ENCODE measurements around the gene KLHL15. TPM values are rescaled to one million over a fixed set of nuclear protein-coding genes. Genes with fewer than 3 reads are reported as not detected.

KLHL15 gene
- total and polyA plus RNA-seq, 3 experiments from 2014 or later: 3.6 to 8.7 (median 8.6) TPM

GRCh38 chrX:24024819-24025740, 1.9 kb downstream of the KLHL15 start:
- Histone ChIP-seq H3K27me3 (ENCODE audit: insufficient read depth, low read length, poor library complexity, severe bottlenecking) (no peaks in the 10 kb centered on the region), H3K36me3 (ENCODE audit: insufficient read depth, low read length) (no peaks in the 10 kb centered on the region), H3K27ac (ENCODE audit: low read depth, low read length) (peak overlapping the region; percentile 84), H3K4me3 (ENCODE audit: low read length) (peak overlapping the region; percentile 78), H3K9me3 (ENCODE audit: low read length) (no peaks in the 10 kb centered on the region), H3K4me1 (ENCODE audit: insufficient read depth, low read length) (peaks cover 15% of the 10 kb centered on the region)
- Mint-ChIP-seq H3K27me3 (peaks cover 0 to 24% of the 10 kb centered on the region in 2 donors), H3K27ac (peak overlapping the region in 7 of 8 donors; percentile 74 to 96 (median 90)), H3K4me3 (peak overlapping the region; percentile 77 to 95 (median 90)), H3K36me3 (peaks cover 0 to 15% (median 2%) of the 10 kb centered on the region in 3 donors), H3K4me1 (peaks cover 26 to 34% (median 32%) of the 10 kb centered on the region in 3 donors), H3K9me3 (no peaks in the 10 kb centered on the region)
- DNase-seq: peak; percentile 70 to 84 (median 79)
- ChIA-PET POLR2A (interaction anchor here (0.5 to 3.5 kb wide), 6 partner anchors 13 to 357 kb away, joined by 3 to 43 read pairs (median 4); partner anchors contain the start of genes APOO, CXorf58, EIF2S3 and PRDX4), CTCF (interaction anchor here (1.0 to 5.2 kb wide), 4 partner anchors 9 to 123 kb away, joined by 3 to 44 read pairs (median 4); partner anchors contain the start of genes APOO, CXorf58 and EIF2S3)

- peak overlapping the region; percentile 77 to 95 (median 90) for H3K4me3 Mint-ChIP-seq
- H3K9me3 Mint-ChIP-seq: no peaks in the 10 kb centered on the region
- Histone ChIP-seq H3K27me3 (ENCODE audit: insufficient read depth, low read length, poor library complexity, severe bottlenecking) (no peaks in the 10 kb centered on the region), H3K4me1 (ENCODE audit: insufficient read depth, low read length) (peaks cover 19% of the 10 kb centered on the region), H3K9me3 (ENCODE audit: low read length) (no peaks in the 10 kb centered on the region), H3K4me3 (ENCODE audit: low read length) (peak overlapping the region; percentile 78), H3K36me3 (ENCODE audit: insufficient read depth, low read length) (no peaks in the 10 kb centered on the region), H3K27ac (ENCODE audit: low read depth, low read length) (peak overlapping the region; percentile 84)
- peaks cover 0 to 15% (median 2%) of the 10 kb centered on the region in 3 donors for H3K36me3 Mint-ChIP-seq
- ChIA-PET POLR2A (interaction anchor here (3.5 kb wide), 1 partner anchor 30 kb away, joined by 43 read pairs; the partner anchor contains the start of gene EIF2S3), CTCF (interaction anchor here (1.1 to 5.2 kb wide), 3 partner anchors 10 to 117 kb away, joined by 3 to 44 read pairs (median 3); partner anchors contain the start of genes APOO, CXorf58 and EIF2S3)
- H3K4me1 Mint-ChIP-seq: peaks cover 33 to 43% (median 41%) of the 10 kb centered on the region in 3 donors
- peak overlapping the region; percentile 78 to 96 (median 90) for H3K27ac Mint-ChIP-seq
- DNase-seq: peak in 1 of 5 donors; percentile 2
- H3K27me3 Mint-ChIP-seq: peaks cover 0 to 16% of the 10 kb centered on the region in 2 donors
Measured at GRCh38 chrX:24023972-24024669, 2.9 kb downstream of the KLHL15 start.

GRCh38 chrX:24023544-24023943, 3.4 kb downstream of the KLHL15 start:
- Mint-ChIP-seq H3K9me3 (no peaks in the 10 kb centered on the region), H3K27ac (peak overlapping the region in 6 of 8 donors; percentile 13 to 96 (median 70)), H3K4me3 (peak overlapping the region; percentile 76 to 95 (median 90)), H3K27me3 (peaks cover 0 to 13% of the 10 kb centered on the region in 2 donors), H3K4me1 (peaks cover 33 to 43% (median 41%) of the 10 kb centered on the region in 3 donors), H3K36me3 (peaks cover 0 to 15% (median 2%) of the 10 kb centered on the region in 3 donors)
- Histone ChIP-seq H3K27ac (ENCODE audit: low read depth, low read length) (peak overlapping the region; percentile 84), H3K4me1 (ENCODE audit: insufficient read depth, low read length) (peaks cover 19% of the 10 kb centered on the region), H3K4me3 (ENCODE audit: low read length) (peak overlapping the region; percentile 78), H3K9me3 (ENCODE audit: low read length) (no peaks in the 10 kb centered on the region), H3K36me3 (ENCODE audit: insufficient read depth, low read length) (no peaks in the 10 kb centered on the region), H3K27me3 (ENCODE audit: insufficient read depth, low read length, poor library complexity, severe bottlenecking) (no peaks in the 10 kb centered on the region)
- POLR2A ChIA-PET: no interaction called here
- DNase-seq: no peak
- CTCF ChIA-PET: interaction anchor here (1.2 to 5.2 kb wide), 2 partner anchors 31 to 122 kb away, joined by 3 to 44 read pairs; partner anchors contain the start of gene EIF2S3

- no peaks in the 10 kb centered on the region for H3K27me3 ChIP-seq (ENCODE audit: insufficient read depth, low read length, poor library complexity, severe bottlenecking)
- CTCF ChIA-PET: interaction anchor here (0.8 kb wide), 1 partner anchor 34 kb away, joined by 4 read pairs; no protein-coding TSS in a partner anchor
- H3K4me1 Mint-ChIP-seq: peaks cover 31 to 49% (median 41%) of the 10 kb centered on the region in 3 donors
- no peak for DNase-seq
- H3K4me1 ChIP-seq (ENCODE audit: insufficient read depth, low read length): peaks cover 19% of the 10 kb centered on the region
- peaks cover 0 to 17% (median 2%) of the 10 kb centered on the region in 3 donors for H3K36me3 Mint-ChIP-seq
- H3K4me3 ChIP-seq (ENCODE audit: low read length): no peak overlapping the region
- peaks cover 0 to 5% of the 10 kb centered on the region in 2 donors for H3K27me3 Mint-ChIP-seq
- POLR2A ChIA-PET: no interaction called here
- peak overlapping the region in 5 of 8 donors; percentile 11 to 79 (median 63) for H3K27ac Mint-ChIP-seq
- H3K9me3 Mint-ChIP-seq: no peaks in the 10 kb centered on the region
- H3K36me3 ChIP-seq (ENCODE audit: insufficient read depth, low read length): no peaks in the 10 kb centered on the region
- H3K4me3 Mint-ChIP-seq: peak overlapping the region in 5 of 7 donors; percentile 36 to 62 (median 48)
- H3K9me3 ChIP-seq (ENCODE audit: low read length): no peaks in the 10 kb centered on the region
- H3K27ac ChIP-seq (ENCODE audit: low read depth, low read length): no peak overlapping the region
Measured at GRCh38 chrX:24020306-24020876, 6.6 kb downstream of the KLHL15 start.

- peak in 1 of 5 donors; percentile 15 for DNase-seq
- H3K4me3 Mint-ChIP-seq: peak overlapping the region in 6 of 7 donors; percentile 6 to 76 (median 52)
- H3K27me3 Mint-ChIP-seq: peaks cover 0 to 5% of the 10 kb centered on the region in 2 donors
- H3K9me3 Mint-ChIP-seq: no peaks in the 10 kb centered on the region
- peaks cover 39 to 58% (median 50%) of the 10 kb centered on the region in 3 donors for H3K4me1 Mint-ChIP-seq
- ChIA-PET CTCF (interaction anchor here (1.1 kb wide), 1 partner anchor 34 kb away, joined by 3 read pairs; no protein-coding TSS in a partner anchor), POLR2A (no interaction called here)
- Histone ChIP-seq H3K27ac (ENCODE audit: low read depth, low read length) (no peak overlapping the region), H3K27me3 (ENCODE audit: insufficient read depth, low read length, poor library complexity, severe bottlenecking) (no peaks in the 10 kb centered on the region), H3K4me1 (ENCODE audit: insufficient read depth, low read length) (peaks cover 26% of the 10 kb centered on the region), H3K36me3 (ENCODE audit: insufficient read depth, low read length) (no peaks in the 10 kb centered on the region), H3K9me3 (ENCODE audit: low read length) (no peaks in the 10 kb centered on the region), H3K4me3 (ENCODE audit: low read length) (no peak overlapping the region)
- peak overlapping the region in 7 of 8 donors; percentile 8 to 89 (median 50) for H3K27ac Mint-ChIP-seq
- peaks cover 0 to 18% (median 2%) of the 10 kb centered on the region in 3 donors for H3K36me3 Mint-ChIP-seq
Measured at GRCh38 chrX:24019448-24019847, 7.5 kb downstream of the KLHL15 start.

GRCh38 chrX:24018809-24019208, 8.2 kb downstream of the KLHL15 start:
- Mint-ChIP-seq H3K9me3 (no peaks in the 10 kb centered on the region), H3K4me3 (no peak overlapping the region), H3K4me1 (peaks cover 42 to 62% (median 54%) of the 10 kb centered on the region in 3 donors), H3K27ac (peak overlapping the region in 1 of 8 donors; percentile 38), H3K36me3 (peaks cover 0 to 16% (median 2%) of the 10 kb centered on the region in 3 donors), H3K27me3 (peaks cover 0 to 8% of the 10 kb centered on the region in 2 donors)
- Histone ChIP-seq H3K27ac (ENCODE audit: low read depth, low read length) (no peak overlapping the region), H3K36me3 (ENCODE audit: insufficient read depth, low read length) (no peaks in the 10 kb centered on the region), H3K4me3 (ENCODE audit: low read length) (no peak overlapping the region), H3K9me3 (ENCODE audit: low read length) (no peaks in the 10 kb centered on the region), H3K27me3 (ENCODE audit: insufficient read depth, low read length, poor library complexity, severe bottlenecking) (no peaks in the 10 kb centered on the region), H3K4me1 (ENCODE audit: insufficient read depth, low read length) (peaks cover 28% of the 10 kb centered on the region)
- ChIA-PET POLR2A (no interaction called here), CTCF (interaction anchor here (1.1 kb wide), 1 partner anchor 35 kb away, joined by 3 read pairs; no protein-coding TSS in a partner anchor)
- no peak for DNase-seq

- Mint-ChIP-seq H3K9me3 (no peaks in the 10 kb centered on the region), H3K4me3 (no peak overlapping the region), H3K27me3 (peaks cover 0 to 11% of the 10 kb centered on the region in 2 donors), H3K4me1 (peaks cover 36 to 54% (median 45%) of the 10 kb centered on the region in 3 donors), H3K36me3 (peaks cover 0 to 15% (median 2%) of the 10 kb centered on the region in 3 donors), H3K27ac (no peak overlapping the region)
- DNase-seq: no peak
- CTCF ChIA-PET: no interaction called here
- Histone ChIP-seq H3K36me3 (ENCODE audit: insufficient read depth, low read length) (no peaks in the 10 kb centered on the region), H3K27ac (ENCODE audit: low read depth, low read length) (no peak overlapping the region), H3K4me1 (ENCODE audit: insufficient read depth, low read length) (peaks cover 28% of the 10 kb centered on the region), H3K4me3 (ENCODE audit: low read length) (no peak overlapping the region), H3K9me3 (ENCODE audit: low read length) (no peaks in the 10 kb centered on the region), H3K27me3 (ENCODE audit: insufficient read depth, low read length, poor library complexity, severe bottlenecking) (no peaks in the 10 kb centered on the region)
- POLR2A ChIA-PET: interaction anchor here (0.6 kb wide), 1 partner anchor 47 kb away, joined by 3 read pairs; no protein-coding TSS in a partner anchor
Measured at GRCh38 chrX:24017674-24018073, 9.3 kb downstream of the KLHL15 start.
